PC-9 (cell line): ENCODE data around the gene SERPIND1.

ENCODE experiments used
- EZH2 ChIP-seq: fragments of 200-600 bp; sonication (generic); IDR thresholded peaks from 2 replicates; pipeline ENCODE4 v1.8.0; 2017; ENCODE audit warnings: antibody characterized with exemption, low read depth
- TF ChIP-seq, protein P1 (sequence below): fragments of 200-600 bp; sonication (generic); conservative IDR thresholded peaks from 2 replicates; pipeline ENCODE4 v1.6.1; 2017; ENCODE audit warnings: mixed run types, antibody characterized with exemption, mild to moderate bottlenecking, moderate library complexity

DNA sequence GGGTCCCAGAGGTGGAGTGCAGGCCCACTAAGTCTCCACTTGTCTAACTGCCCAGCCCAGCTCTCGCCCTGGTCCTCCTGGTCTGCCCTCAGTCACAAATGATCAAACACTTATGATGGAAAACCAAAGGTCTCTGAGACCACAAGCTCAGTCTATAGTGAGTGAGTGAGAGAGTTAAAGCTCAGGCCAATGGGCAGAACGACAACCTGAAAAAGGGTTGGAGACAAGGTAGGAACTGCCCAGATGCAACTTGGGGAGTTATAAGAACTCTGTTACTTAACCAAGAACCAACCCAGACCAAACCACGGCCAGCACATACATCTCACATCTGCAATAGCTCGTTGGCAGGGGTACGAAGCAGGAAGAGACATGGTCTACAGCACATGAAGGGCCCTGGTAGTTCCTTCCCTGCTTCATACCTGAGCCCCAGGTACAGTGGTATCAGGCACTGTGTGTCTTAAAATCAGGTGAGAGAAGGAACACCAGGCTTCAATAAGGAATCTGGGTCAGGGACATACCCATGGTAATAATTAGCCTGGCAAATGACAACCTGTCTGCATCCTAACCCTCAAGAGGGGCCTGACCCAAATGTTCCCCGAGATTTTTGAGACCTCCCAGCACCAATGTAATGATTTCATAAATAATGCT lies 35.7 kb downstream of the SERPIND1 start:
- TF ChIP-seq, protein P1, sequence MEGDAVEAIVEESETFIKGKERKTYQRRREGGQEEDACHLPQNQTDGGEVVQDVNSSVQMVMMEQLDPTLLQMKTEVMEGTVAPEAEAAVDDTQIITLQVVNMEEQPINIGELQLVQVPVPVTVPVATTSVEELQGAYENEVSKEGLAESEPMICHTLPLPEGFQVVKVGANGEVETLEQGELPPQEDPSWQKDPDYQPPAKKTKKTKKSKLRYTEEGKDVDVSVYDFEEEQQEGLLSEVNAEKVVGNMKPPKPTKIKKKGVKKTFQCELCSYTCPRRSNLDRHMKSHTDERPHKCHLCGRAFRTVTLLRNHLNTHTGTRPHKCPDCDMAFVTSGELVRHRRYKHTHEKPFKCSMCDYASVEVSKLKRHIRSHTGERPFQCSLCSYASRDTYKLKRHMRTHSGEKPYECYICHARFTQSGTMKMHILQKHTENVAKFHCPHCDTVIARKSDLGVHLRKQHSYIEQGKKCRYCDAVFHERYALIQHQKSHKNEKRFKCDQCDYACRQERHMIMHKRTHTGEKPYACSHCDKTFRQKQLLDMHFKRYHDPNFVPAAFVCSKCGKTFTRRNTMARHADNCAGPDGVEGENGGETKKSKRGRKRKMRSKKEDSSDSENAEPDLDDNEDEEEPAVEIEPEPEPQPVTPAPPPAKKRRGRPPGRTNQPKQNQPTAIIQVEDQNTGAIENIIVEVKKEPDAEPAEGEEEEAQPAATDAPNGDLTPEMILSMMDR, result no peak
- no peak for TF ChIP-seq EZH2
